ENCODE data around the gene ADGRG4.

The ADGRG4 gene

GRCh38 chrX:136306182-136306581 lies 5.4 kb downstream of the ADGRG4 start:
- DNase-seq: no peak

DNA sequence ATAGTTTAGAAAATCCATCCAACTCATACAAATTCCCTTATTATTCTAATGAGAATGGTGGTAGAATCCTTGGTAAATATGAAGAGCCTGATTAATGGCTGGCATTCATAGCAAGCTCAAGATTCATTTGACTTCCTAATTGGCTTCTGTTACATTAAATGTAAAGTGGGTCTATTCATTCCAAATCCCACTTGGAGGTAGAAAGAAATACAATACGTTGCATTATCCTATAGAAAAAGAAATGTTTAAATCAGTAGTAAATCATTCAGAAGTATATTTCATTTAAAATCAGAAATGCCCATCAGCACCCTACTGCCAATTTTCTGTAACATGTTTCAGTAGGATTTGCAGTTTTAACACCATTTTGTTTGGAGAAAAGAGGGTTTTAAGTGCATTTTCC lies 6.7 kb downstream of the ADGRG4 start:
- DNase-seq: no peak

DNA sequence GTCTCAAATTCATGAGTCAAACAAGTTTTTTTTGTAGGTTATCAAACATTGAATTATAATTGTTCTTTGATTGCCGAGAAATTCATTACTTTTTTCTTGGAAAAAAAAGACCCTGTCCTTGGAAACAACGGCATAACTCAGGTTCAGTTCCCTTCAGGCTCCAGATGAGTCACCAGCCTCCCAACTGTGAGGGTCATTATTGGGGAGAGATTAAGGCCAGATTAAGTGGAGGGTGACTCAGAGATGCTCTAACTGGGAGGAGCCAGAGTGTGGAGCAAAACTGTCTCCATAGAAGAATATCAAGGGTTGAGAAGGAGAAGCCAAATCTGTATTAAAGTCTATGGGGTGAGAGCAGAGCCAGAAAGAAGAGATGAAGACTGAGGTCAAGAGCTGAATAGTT lies 9.6 kb downstream of the ADGRG4 start:
- DNase-seq: no peak

- no peak for DNase-seq
Measured at GRCh38 chrX:136318156-136318555, 17.4 kb downstream of the ADGRG4 start.

DNA sequence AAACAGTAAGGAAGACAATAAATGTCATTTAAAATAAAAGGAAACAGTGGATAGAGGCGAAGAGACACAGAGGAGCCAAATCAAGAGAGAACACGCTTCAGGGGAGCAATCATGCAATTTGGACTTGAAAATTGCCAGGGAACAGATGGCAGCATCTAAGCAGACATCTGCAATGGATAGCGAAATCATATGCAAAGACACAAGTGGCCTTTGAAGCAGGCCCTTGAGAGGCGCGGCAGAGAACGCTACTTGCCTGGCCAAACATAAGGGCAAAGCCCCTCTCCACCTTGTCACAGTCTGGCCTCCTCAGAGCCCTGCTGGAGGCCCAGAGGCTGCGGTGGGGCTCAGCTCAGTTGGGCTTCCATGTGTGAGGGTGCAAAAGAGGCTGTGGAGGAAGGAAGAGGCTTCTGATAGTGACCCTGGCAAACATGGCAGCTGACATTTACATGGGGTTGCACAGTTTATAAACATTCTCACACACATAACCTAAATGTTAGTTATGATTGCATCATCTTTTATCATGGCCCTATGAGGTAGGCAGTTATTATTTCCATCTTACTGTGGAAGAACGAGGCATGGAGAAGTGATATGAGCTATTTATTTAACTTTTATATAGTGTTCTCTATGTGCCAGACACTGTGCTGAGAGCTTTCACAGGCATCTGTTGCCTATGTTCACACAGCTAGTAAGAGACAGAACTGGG lies 18.3 kb downstream of the ADGRG4 start:
- DNase-seq: no peak

- DNase-seq: no peak
Measured at GRCh38 chrX:136319600-136319999, 18.8 kb downstream of the ADGRG4 start.

DNA sequence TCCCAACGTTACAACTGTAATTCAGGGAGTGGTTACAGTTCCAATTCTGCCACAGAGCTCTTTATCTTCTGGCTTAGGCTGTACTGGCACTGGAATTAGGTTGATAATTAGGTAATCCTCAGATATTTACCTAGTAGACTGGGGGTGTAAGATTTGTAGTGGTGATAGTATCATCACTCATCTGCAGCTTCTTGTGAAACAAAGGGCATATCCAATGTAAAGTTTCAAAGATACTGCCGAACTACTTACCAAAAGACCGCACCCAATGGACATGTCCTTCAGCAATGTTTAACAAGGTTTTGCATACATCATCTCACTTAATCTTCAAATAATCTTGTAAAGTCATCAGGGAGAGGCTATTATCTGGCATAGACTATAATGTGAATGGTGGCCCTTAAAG lies 20.8 kb downstream of the ADGRG4 start:
- DNase-seq: no peak

DNA sequence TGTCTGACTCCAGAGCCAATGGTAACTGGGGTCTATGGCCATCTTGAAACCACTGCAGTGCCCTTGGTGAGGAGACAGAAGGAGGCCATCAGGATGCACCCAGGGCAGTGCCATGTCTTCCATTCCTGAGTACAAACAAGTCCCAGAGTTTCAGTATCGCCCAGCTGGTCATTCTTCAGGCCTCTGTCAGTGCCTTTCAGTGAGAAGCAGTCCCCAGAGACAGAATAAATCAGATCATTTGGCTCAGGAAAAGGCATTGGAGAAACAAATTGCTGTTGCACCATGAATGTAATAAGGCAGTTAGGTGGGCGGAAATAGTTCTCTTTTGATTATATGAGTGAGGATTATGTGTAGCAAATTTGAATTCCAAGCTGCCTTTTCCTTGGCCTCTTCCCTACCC lies 21.3 kb downstream of the ADGRG4 start:
- DNase-seq: no peak

DNA sequence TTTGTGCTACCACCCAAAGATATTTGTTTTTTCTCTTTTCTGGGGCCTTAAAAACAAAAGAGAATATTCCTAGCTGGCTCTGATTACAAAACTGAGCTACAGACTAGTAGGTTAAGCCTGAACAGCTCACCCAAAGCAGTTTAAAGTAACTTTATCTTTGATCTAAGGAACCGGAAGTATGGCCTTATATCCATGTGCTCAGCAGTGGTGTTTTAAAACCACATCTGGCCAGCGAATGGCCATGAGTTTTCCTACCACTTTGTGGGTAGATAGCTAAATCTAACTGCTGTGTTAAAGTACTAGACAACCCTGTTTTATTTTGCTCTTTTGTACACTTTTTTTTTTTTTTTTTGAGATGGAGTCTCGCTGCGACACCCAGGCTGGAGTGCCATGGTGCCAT lies 24.6 kb downstream of the ADGRG4 start:
- DNase-seq: no peak

DNA sequence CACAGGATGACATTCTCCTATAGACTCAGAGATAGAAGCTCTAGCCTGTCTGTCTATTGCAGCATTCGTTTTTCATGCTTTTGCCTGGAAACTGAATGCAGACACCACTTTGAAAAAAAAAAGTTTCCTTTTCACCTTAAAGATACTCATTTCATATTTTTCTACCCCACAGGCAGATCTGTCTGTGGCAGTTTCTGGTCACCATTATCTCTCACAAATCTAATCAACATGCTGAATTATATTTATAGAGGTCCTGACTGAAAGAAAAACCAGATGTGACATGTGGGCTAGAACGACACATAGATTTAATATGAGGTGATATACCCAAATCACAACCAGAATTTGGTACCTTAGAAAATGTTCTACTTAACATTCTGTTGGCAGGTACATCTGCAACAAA lies 28.2 kb downstream of the ADGRG4 start:
- no peak for DNase-seq

DNA sequence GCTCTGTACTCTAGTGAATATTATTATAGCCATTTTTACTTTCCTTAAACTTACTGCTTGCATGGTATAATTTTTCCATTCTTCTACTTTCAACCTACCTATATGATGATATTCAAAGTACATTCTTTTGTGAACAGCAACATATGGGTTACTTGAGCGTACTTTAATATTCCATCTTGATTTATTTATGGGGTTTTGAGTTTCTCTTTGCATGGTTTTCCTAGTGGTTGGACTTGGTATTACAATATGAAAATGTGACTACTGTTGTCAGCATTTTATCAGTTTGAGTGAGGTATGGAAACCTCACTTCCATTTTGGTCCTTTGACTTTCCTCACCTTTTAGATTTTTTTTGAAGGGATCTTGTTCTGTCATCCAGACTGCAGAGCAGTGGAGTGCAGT lies 35.9 kb downstream of the ADGRG4 start:
- no peak for DNase-seq

DNA sequence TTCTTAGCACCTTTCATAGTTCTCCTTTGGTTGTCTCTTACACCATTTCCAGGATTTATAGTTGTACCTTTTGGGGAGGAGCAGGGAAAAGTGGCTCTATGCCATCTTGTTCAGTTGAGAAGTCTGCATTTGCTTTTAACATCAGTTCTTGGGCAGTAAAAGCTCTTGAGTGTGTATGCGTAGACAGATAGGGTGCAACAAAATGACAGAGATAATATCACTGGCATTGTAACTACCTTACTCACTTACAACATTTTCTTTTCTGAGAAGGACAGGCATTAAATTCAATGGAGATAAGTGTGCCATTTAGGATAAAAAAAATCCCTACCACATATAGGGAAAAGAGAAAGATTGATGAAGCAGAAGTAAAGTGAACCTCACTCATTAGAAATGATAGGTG lies 38.9 kb downstream of the ADGRG4 start:
- DNase-seq: no peak

- DNase-seq: no peak
Measured at GRCh38 chrX:136344320-136344719, 43.6 kb downstream of the ADGRG4 start.

DNA sequence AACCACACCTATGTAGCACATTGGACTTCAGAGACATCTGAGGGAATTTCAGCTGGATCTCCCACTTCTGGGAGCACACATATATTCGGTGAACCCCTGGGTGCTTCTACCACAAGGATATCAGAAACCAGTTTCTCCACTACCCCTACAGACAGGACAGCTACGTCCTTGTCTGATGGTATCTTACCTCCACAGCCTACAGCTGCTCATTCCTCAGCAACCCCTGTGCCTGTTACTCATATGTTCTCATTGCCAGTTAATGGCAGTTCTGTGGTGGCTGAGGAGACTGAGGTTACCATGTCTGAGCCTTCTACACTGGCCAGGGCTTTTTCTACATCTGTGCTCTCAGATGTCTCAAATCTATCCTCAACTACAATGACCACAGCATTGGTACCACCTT lies 45.7 kb downstream of the ADGRG4 start:
- DNase-seq: no peak

DNA sequence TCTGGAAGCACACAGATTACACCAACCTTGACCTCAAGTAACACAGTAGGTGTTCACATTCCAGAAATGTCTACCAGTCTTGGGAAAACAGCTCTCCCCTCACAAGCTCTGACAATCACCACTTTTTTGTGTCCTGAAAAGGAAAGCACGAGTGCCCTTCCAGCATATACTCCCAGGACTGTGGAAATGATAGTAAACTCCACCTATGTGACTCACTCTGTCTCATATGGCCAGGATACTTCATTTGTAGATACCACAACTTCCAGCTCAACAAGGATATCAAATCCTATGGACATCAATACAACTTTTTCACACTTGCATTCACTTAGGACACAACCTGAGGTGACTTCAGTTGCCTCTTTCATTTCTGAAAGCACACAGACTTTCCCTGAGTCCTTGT lies 46.9 kb downstream of the ADGRG4 start:
- DNase-seq: no peak

DNA sequence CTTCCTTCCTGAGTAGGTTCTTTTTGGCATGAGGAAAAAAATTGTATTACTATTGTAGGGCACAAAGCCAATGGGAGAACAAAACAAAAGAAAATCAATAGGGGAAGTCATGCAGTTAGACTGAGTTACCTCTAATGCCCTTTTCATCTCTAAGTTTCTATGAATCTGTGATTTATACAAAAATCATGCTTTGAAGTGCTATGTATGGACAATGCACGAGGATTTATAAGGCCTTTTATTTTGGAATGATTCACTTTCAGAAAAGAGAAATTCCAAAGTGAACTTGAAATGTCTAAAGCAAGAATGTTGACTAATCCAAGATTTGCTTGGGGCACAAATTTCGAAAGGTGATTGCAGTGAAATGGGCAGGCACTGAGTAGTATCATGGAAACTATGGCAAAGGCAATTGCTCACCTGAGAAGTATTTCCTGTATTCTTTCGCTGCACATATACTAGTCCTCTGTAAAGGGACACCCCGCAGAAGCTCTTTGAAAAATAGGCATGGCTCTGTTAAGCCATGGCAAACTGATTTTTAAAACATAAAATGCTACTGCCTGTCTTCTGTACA lies 52.8 kb downstream of the ADGRG4 start:
- no peak for DNase-seq

- DNase-seq: no peak
Measured at GRCh38 chrX:136354201-136354600, 53.4 kb downstream of the ADGRG4 start.

DNA sequence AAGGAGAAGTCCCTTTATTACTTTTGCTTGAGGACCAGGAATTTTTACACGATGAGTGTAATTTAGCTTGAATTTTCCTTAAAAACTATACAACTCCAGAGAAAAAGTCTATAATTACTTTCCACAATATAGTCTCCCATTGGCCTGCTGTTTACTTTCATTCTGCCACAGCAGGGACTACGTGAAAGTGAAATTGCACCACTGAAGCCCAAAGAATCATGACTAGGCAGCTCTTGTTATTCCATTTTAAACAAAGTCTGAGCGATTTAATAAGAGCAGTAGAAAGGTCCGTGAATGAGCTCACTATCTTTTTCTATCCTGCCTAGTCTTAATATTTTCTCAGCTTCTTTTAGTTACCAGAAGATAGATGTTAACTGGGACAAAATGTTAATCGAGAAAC lies 68.6 kb downstream of the ADGRG4 start:
- no peak for DNase-seq

DNA sequence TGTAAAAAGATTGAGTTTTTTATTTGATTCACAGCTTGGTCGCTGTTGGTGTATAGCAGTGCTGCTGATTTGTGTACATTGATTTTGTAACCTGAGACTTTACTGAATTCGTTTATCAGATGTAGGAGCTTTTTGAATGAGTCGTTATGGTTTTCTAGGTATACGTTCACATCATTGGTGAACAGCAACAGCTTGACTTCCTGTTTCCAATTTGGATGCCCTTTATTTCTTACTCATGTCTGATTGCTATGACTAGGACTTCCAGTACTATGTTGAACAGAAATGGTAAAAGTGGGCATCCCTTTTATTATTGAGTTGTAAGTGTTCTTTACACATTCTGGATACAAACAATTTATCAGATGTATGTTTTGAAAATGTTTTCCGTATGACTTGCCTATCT lies 76.0 kb downstream of the ADGRG4 start:
- DNase-seq: no peak

DNA sequence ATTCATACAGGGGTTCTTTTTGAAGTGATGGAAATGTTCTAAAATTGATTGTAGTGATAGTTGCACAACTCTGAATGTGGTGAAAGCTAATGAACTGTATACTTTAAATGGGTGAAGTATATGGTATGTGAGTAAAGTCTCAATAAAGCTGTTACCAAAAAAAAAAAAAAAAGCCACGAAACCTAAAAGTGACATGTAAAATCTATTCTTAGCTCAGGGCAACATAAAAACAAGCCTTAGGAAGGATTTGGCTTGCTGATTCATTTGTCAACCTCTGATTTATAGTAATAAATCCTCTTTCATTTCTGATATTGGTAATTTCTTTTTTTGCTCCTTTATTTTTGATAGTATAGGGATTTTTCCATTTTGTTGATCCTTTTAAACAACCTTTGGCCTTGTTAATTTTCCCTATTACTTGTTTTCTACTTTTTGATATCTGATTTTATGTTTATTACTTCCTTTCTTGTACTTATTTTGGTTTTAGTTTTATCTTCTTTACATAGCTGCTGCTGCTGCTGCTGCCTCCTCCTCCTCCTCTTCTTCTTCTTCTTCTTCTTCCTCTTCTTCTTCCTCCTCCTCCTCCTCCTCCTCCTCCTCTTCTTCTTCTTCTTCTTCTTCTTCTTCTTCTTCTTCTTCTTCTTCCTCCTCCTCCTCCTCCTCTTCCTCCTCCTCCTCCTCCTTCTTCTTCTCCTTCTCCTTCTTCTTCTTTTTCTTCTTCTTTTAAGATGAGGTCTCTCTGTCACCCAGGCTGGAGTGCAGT lies 79.4 kb downstream of the ADGRG4 start:
- no peak for DNase-seq

GRCh38 chrX:136386173-136386572 lies 85.4 kb downstream of the ADGRG4 start:
- DNase-seq: no peak

- DNase-seq: no peak
Measured at GRCh38 chrX:136386826-136387225, 86.1 kb downstream of the ADGRG4 start.

DNA sequence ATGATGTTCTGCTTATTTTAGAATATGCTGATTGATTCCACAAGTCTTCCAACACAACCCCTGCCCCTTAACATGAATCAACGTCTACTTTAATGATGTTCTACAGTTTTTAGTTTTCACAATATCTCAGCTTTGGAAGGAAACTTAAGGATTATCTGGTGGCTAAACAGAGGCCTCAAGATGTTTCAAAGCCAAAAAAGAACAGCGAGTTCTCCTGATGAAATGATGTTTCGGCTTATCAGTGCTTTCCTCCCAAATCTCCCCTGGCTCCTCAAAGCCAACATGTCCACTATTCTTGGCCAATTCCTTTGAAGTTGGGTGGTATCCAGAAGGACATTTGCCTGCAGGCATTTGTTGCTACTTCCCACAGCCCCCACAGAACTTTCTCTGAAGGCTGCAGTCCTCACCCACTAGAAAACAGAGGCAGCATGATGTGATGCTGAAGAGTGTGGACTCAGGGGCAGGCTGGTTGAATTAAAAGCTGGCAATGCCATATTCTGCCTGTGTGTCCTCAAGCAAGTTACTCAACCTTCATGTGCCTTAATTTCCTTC lies 87.3 kb downstream of the ADGRG4 start:
- DNase-seq: no peak

DNA sequence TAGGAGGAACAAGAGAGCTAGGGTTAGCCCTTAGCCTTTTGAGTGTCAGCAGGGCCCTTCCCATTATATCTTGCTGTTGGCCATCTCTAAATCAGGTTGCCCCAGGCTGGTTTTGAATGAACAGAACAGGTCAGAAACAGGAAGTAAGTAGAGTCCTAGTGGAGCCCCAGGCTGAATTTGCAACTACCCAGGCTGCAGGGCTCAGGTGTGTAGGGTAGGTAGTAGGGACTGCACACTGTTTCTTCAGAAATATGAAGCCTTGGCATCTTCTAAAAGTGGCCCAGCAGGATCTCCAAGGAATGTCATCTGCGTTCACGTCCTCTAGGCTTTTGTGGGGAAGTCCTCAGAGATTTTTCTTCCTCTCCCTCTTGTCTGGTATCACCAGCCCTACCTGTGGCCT lies 90.2 kb downstream of the ADGRG4 start:
- no peak for DNase-seq
